H1 (cell line): Measurements from ENCODE around the gene GFY.

Source experiments
- CTCF ChIP-seq, 3 experiments: IDR thresholded peaks; 1 replicate in 2 of 3; 2 replicates in 1 of 3; pipeline versions ENCODE4 v1.5.1 to v1.6.1; 2011; ENCODE audit warnings: low read length in 3 of 3, mild to moderate bottlenecking in 3 of 3, inconsistent platforms in 2 of 3, low read depth in 1 of 3, moderate library complexity in 1 of 3; ENCODE audit not compliant: insufficient read depth in 1 of 3; ENCODE audit errors: control extremely low read depth in 1 of 3
- EP300 ChIP-seq, 2 experiments: IDR thresholded peaks; 1 replicate in 1 of 2; 2 replicates in 1 of 2; pipeline ENCODE4 v1.6.1; 2011 to 2012; ENCODE audit warnings: low read depth in 2 of 2, low read length in 2 of 2, mild to moderate bottlenecking in 2 of 2, borderline replicate concordance in 1 of 2, inconsistent platforms in 1 of 2, moderate library complexity in 1 of 2

- TF ChIP-seq CTCF (IDR thresholded peaks at IDR 0.05; ENCODE audit: control extremely low read depth in 1 of 3, insufficient read depth in 1 of 3, low read depth in 1 of 3, low read length in 3 of 3) (no peak), EP300 (IDR thresholded peaks at IDR 0.05; ENCODE audit: borderline replicate concordance in 1 of 2, low read depth in 2 of 2, low read length in 2 of 2) (no peak)
Measured at GRCh38 chr19:49380391-49380790, 44.8 kb upstream of the GFY start.
